KMS-11 (cell line): Measurements from ENCODE around the gene S100A5.

Experiments
- H2AFZ ChIP-seq: fragments of 200-600 bp; sonication (generic); 2 replicates; pipeline ENCODE4 v1.6.1; 2016; ENCODE audit warnings: antibody characterized with exemption, mixed run types, low read depth
- H3K27ac ChIP-seq: fragments of 200-600 bp; sonication (generic); 2 replicates; pipeline ENCODE4 v1.6.1; 2016; ENCODE audit warnings: mild to moderate bottlenecking, mixed run types
- H3K27me3 ChIP-seq: fragments of 200-600 bp; sonication (generic); 2 replicates; pipeline ENCODE4 v1.6.1; 2017; ENCODE audit warnings: mild to moderate bottlenecking, low read depth, mixed run types, moderate library complexity; ENCODE audit not compliant: insufficient read depth
- H3K36me3 ChIP-seq: fragments of 200-600 bp; sonication (generic); 2 replicates; pipeline ENCODE4 v1.6.1; 2017; ENCODE audit warnings: mild to moderate bottlenecking, mixed run types; ENCODE audit not compliant: insufficient read depth
- H3K4me1 ChIP-seq: fragments of 200-600 bp; sonication (generic); 2 replicates; pipeline ENCODE4 v1.6.1; 2016; ENCODE audit warnings: mild to moderate bottlenecking, low read depth, mixed run types; ENCODE audit not compliant: poor library complexity, severe bottlenecking
- H3K4me2 ChIP-seq: fragments of 200-600 bp; sonication (generic); 2 replicates; pipeline ENCODE4 v1.7.0; 2016; ENCODE audit warnings: mild to moderate bottlenecking, mixed run types
- H3K4me3 ChIP-seq: fragments of 200-600 bp; sonication (generic); IDR thresholded peaks from 2 replicates; pipeline ENCODE4 v1.6.1; 2017; ENCODE audit warnings: low read depth, low read length, mixed read lengths; ENCODE audit not compliant: insufficient read depth
- H3K79me2 ChIP-seq: fragments of 200-600 bp; sonication (generic); 2 replicates; pipeline ENCODE4 v1.6.1; 2016; ENCODE audit warnings: low read depth, mixed run types; ENCODE audit not compliant: insufficient read depth
- H3K9ac ChIP-seq: fragments of 200-600 bp; sonication (generic); 2 replicates; pipeline ENCODE4 v1.6.1; 2016; ENCODE audit warnings: mild to moderate bottlenecking, mixed run types
- H4K20me1 ChIP-seq: fragments of 200-600 bp; sonication (generic); 2 replicates; pipeline ENCODE4 v1.6.1; 2016; ENCODE audit warnings: mild to moderate bottlenecking, mixed run types; ENCODE audit not compliant: insufficient read depth
- CTCF ChIP-seq: fragments of 200-600 bp; sonication (generic); conservative IDR thresholded peaks from 2 replicates; pipeline ENCODE4 v1.6.1; 2017; ENCODE audit warnings: low read depth, mild to moderate bottlenecking, antibody characterized with exemption, low read length, moderate library complexity, mixed read lengths

Gene S100A5

GRCh38 chr1:153505576-153505975 lies 35.2 kb downstream of the S100A5 start:
- Histone ChIP-seq H2AFZ (no peak overlapping the region), H3K27me3 (no peaks in the 10 kb centered on the region), H3K4me3 (no peak overlapping the region), H3K4me2 (no peak overlapping the region), H3K27ac (no peak overlapping the region), H3K36me3 (no peaks in the 10 kb centered on the region), H3K9ac (no peak overlapping the region), H3K4me1 (peaks cover under 1% of the 10 kb centered on the region), H4K20me1 (no peaks in the 10 kb centered on the region), H3K79me2 (no peaks in the 10 kb centered on the region)
- TF ChIP-seq CTCF, result no peak

- no peak overlapping the region for H3K27ac ChIP-seq
Measured at GRCh38 chr1:153503766-153504165, 37.0 kb downstream of the S100A5 start.

GRCh38 chr1:153498746-153499145 lies 42.0 kb downstream of the S100A5 start:
- TF ChIP-seq CTCF, result no peak
- Histone ChIP-seq H3K79me2 (no peaks in the 10 kb centered on the region), H3K27ac (no peak overlapping the region), H3K4me1 (peaks cover 4% of the 10 kb centered on the region), H3K4me3 (no peak overlapping the region), H3K36me3 (no peaks in the 10 kb centered on the region), H3K27me3 (no peaks in the 10 kb centered on the region), H4K20me1 (no peaks in the 10 kb centered on the region), H3K4me2 (no peak overlapping the region), H3K9ac (no peak overlapping the region), H2AFZ (no peak overlapping the region)

More at GRCh38 chr1:153503766-153504165, 37.0 kb downstream of the S100A5 start:
- H3K27me3 ChIP-seq, result no peaks in the 10 kb centered on the region
- H3K4me1 ChIP-seq, result no peaks in the 10 kb centered on the region
- H2AFZ ChIP-seq, result no peak overlapping the region
- no peak overlapping the region for H3K9ac ChIP-seq
- no peak for TF ChIP-seq CTCF
- H3K4me2 ChIP-seq, result no peak overlapping the region
- no peaks in the 10 kb centered on the region for H3K79me2 ChIP-seq
- H3K4me3 ChIP-seq, result no peak overlapping the region
- H4K20me1 ChIP-seq, result no peaks in the 10 kb centered on the region
- H3K36me3 ChIP-seq, result no peaks in the 10 kb centered on the region

GRCh38 chr1:153495536-153495935 lies 45.2 kb downstream of the S100A5 start:
- H3K27ac ChIP-seq, result no peak overlapping the region
- peaks cover 4% of the 10 kb centered on the region for H3K4me1 ChIP-seq
- no peak for TF ChIP-seq CTCF
- H3K4me3 ChIP-seq, result no peak overlapping the region
- H3K9ac ChIP-seq, result no peak overlapping the region
- no peaks in the 10 kb centered on the region for H3K36me3 ChIP-seq
- H3K79me2 ChIP-seq, result no peaks in the 10 kb centered on the region
- H4K20me1 ChIP-seq, result no peaks in the 10 kb centered on the region
- H3K4me2 ChIP-seq, result no peak overlapping the region
- no peaks in the 10 kb centered on the region for H3K27me3 ChIP-seq
- no peak overlapping the region for H2AFZ ChIP-seq
